ENCODE results near the gene SH3PXD2A.

Gene SH3PXD2A

GRCh38 chr10:103703941-103704919, 151.1 kb downstream of the SH3PXD2A start:
- no peak for DNase-seq (ENCODE audit: low read depth)

GRCh38 chr10:103701380-103702222, 153.8 kb downstream of the SH3PXD2A start:
- DNase-seq (ENCODE audit: low read depth), result no peak

GRCh38 chr10:103700436-103700715, 155.0 kb downstream of the SH3PXD2A start:
- DNase-seq (ENCODE audit: low read depth), result no peak

GRCh38 chr10:103699611-103700435, 155.6 kb downstream of the SH3PXD2A start:
- no peak for DNase-seq (ENCODE audit: low read depth)

- DNase-seq (ENCODE audit: low read depth), result no peak
Measured at GRCh38 chr10:103698266-103698665, 157.1 kb downstream of the SH3PXD2A start.

GRCh38 chr10:103697787-103698186, 157.6 kb downstream of the SH3PXD2A start:
- DNase-seq (ENCODE audit: low read depth), result no peak

- peak; percentile 49 for DNase-seq (ENCODE audit: low read depth)
Measured at GRCh38 chr10:103696411-103697145, 158.8 kb downstream of the SH3PXD2A start.

GRCh38 chr10:103696094-103696410, 159.3 kb downstream of the SH3PXD2A start:
- DNase-seq (ENCODE audit: low read depth), result no peak

- no peak for DNase-seq (ENCODE audit: low read depth)
Measured at GRCh38 chr10:103695584-103696005, 159.8 kb downstream of the SH3PXD2A start.

GRCh38 chr10:103693812-103694205, 161.6 kb downstream of the SH3PXD2A start:
- no peak for DNase-seq (ENCODE audit: low read depth)

GRCh38 chr10:103692952-103693811, 162.2 kb downstream of the SH3PXD2A start:
- DNase-seq (ENCODE audit: low read depth), result no peak

GRCh38 chr10:103692436-103692951, 162.9 kb downstream of the SH3PXD2A start:
- DNase-seq (ENCODE audit: low read depth), result no peak

GRCh38 chr10:103691723-103692435, 163.5 kb downstream of the SH3PXD2A start:
- DNase-seq (ENCODE audit: low read depth), result no peak

GRCh38 chr10:103691267-103691666, 164.1 kb downstream of the SH3PXD2A start:
- DNase-seq (ENCODE audit: low read depth), result no peak

- no peak for DNase-seq (ENCODE audit: low read depth)
Measured at GRCh38 chr10:103690281-103690680, 165.1 kb downstream of the SH3PXD2A start.

- no peak for DNase-seq (ENCODE audit: low read depth)
Measured at GRCh38 chr10:103688491-103688890, 166.9 kb downstream of the SH3PXD2A start.

- DNase-seq (ENCODE audit: low read depth), result no peak
Measured at GRCh38 chr10:103687718-103688117, 167.7 kb downstream of the SH3PXD2A start.

- DNase-seq (ENCODE audit: low read depth), result no peak
Measured at GRCh38 chr10:103687172-103687571, 168.2 kb downstream of the SH3PXD2A start.

- DNase-seq (ENCODE audit: low read depth), result peak; percentile 61
Measured at GRCh38 chr10:103685880-103686669, 169.3 kb downstream of the SH3PXD2A start.
